ENCODE results near the gene KCNN1.
"Not testable (repeated sequence)": the region's sequence is repeated elsewhere in the genome, so short reads cannot be mapped to it uniquely, and the experiment has no call there.

KCNN1 gene

DNA sequence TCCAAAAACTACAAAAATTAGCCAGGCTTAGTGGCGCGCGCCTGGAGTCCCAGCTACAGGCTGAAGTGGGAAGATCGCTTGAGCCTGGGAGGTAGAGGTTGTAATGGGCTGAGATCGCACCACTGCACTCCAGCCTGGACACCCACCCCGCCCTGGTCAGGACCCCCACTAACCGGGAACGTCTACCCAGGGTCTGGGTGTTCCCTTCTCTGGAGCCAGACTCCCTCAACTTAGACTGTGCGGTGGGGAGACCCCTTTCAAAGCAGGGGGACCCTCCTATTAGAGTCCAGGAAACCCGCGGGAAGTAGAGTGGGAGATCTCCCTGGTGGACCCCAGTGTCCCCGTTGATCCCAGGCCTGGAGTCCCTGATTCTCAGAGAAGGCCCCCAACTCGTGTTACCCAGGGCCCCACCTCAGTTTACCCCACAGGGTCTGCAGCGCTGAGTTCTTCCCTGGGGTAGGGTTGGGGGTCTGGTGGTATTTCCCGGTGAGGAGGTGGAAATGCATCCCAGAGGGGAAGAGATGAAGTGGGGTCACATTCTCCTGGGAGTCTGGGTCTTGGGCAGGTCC is 35.0 kb downstream of the KCNN1 start:
- DNase-seq (ENCODE audit: low spot score), result no peak

DNA sequence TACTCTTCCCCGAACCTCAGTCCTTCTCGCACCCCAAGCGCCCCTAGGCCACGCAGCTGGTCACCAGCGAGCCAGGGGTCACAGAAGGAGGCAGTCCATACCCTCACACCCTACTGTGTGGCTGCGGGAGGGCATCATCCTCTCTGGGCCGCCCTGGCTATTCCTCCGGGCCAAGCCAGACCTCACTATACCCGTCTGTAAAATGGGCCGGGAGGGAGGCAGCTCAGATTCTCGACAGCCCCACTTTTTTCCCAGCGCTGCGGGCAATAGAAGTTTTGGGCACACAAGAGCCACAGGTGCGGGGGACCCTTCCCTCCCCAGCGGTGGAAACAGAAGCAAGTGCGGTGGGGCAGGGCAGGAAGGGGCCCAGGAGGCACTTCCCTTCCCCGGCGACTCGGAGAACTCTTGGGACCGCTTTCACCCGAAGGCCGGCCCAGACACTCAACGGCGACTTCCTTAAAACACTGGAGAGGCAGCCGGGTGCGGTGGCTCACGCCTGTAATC is 35.5 kb downstream of the KCNN1 start:
- no peak for DNase-seq (ENCODE audit: low spot score)

DNA sequence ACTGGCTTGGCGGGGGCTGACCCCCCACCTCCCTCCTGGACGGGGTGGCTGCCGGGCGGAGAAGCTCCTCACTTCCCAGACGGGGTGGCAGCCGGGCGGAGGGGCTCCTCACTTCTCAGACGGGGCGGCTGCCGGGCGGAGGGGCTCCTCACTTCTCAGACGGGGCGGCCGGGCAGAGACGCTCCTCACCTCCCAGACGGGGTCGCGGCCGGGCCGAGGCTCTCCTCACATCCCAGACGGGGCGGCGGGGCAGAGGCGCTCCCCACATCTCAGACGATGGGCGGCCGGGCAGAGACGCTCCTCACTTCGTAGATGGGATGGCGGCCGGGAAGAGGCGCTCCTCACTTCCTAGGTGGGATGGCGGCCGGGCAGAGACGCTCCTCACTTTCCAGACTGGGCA is 38.8 kb downstream of the KCNN1 start:
- not testable (repeated sequence) for DNase-seq (ENCODE audit: low spot score)

DNA sequence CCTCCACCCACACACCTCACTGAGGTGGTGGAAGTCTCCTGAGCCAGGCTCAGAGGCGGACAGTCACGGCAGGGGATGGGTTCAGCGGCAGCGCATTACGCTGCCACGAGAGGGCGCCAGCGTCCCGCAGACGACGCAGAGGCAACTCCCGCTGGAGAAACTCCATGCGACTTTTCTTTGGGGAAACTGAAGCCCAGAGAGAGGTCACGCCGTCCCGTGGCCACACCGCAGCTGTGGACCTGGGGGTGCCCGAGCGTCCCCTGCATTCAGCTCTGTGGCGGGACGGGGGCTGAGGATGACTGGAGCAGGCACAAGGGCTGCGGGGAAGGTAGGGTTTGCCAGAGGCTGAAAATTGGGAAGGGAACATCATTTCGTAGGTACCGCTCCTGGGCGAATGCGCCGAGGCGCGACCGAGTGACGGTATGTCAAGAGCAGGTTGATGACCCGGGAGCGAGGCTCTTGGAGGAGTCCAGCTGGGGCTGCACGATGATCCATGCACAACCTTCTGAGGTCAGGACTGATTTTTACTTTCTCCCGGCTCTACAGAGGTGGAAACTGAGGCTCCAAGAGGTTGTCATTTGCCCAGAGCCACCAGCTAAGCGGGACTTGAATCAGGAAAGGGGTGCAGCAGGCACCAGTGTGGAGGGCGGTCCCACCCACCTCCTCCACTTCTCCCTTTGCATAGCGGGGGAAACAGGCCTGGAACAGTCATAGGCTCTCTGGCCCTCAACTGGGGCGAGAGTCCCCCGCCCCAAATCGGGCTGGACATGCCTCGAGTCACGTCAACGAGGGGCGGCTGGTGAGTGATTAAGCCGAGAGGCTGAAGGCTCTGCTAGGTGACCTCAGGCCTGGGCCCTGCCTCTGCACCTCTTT is 40.4 kb downstream of the KCNN1 start:
- DNase-seq (ENCODE audit: low spot score), result peak; percentile 89

DNA sequence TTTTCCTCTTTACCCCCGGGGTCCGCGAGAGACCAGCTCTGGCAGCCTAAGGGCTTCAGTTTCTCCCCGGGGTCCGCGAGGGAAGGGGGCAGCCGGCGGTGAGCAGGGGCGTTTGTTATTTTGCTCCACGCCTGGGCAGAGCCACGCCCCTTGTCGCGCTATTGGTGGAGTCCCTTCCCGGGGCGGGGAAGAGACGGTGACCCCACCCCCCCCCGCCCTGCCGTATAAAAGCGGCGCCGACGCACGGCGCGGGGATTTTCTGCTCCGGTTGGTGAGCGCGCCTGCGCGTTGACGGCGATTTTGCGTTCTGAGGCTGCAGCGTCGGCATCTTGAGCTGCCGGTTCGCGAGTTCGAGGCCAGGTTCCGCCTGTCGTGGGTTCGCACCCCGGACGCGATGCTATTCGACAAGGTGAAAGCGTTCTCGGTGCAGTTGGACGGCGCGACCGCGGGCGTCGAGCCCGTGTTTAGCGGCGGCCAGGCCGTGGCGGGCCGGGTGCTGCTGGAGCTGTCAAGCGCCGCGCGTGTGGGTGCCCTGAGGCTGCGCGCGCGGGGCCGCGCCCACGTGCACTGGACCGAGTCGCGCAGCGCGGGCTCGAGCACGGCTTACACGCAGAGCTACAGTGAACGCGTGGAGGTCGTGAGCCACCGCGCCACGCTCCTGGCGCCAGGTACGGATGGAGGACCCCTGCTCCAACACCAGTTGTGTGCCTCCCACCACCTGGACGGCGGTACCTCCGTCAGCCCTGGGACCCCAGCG is 41.2 kb downstream of the KCNN1 start, which contains the start of gene ARRDC2:
Gene ARRDC2 (plus strand): TSS at position 254 of the 757 bp plus-strand sequence. CDS start 141 bp downstream, at position 395.
- peak; percentile 97 for DNase-seq (ENCODE audit: low spot score)

DNA sequence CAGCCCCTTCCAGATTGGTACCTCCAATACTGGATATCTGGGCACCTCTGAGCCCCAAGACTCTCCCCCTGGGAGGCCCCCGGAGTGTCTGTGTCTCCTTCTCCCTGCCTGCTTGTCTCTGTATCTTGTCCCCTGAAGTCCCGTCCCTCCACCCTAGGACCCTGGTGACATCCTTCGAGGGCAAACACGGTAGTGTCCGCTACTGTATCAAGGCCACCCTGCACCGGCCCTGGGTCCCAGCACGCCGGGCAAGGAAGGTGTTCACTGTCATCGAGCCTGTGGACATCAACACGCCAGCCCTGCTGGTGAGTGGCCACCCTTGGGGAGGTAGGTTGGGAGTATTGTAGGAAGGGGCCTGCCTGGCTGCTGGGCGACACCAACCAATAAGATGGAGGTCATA is 41.9 kb downstream of the KCNN1 start:
- DNase-seq (ENCODE audit: low spot score), result no peak

DNA sequence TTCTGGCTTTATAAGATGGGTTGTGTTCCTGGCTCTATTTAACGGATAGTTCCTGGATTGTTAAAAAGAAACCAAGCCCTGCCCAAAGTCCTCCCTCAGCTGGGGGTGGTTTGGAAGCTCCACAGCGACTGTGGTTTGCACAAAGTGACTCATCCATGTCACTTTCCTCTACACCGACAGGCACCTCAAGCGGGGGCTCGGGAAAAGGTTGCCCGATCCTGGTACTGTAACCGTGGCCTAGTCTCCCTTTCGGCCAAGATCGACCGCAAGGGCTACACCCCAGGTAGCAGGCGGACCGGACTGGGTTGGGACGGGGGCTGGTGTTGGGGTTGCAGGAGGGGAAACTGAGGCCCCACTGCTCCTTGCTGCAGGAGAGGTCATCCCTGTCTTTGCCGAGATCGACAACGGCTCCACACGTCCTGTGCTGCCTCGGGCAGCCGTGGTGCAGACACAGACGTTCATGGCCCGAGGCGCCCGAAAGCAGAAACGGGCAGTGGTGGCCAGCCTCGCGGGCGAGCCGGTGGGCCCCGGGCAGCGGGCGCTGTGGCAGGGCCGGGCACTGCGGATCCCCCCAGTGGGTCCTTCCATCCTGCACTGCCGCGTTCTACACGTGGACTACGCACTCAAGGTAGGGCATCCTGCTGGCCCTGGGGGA is 42.6 kb downstream of the KCNN1 start:
- no peak for DNase-seq (ENCODE audit: low spot score)

DNA sequence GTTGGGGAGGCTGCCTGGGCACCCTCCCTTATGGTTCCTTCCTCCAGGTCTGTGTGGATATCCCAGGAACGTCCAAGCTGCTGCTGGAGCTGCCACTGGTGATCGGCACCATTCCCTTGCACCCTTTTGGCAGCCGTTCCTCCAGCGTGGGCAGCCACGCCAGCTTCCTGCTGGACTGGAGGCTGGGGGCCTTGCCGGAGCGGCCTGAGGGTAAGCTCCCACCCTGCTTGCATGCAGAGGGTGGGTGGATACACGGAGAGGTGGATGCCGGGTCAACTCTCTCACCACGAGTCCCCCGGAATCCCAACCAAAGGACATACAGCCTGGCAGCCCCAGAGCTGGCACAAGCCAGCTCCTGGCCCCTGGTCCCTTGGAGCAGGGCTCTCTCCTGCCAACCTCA is 43.2 kb downstream of the KCNN1 start:
- no peak for DNase-seq (ENCODE audit: low spot score)

DNA sequence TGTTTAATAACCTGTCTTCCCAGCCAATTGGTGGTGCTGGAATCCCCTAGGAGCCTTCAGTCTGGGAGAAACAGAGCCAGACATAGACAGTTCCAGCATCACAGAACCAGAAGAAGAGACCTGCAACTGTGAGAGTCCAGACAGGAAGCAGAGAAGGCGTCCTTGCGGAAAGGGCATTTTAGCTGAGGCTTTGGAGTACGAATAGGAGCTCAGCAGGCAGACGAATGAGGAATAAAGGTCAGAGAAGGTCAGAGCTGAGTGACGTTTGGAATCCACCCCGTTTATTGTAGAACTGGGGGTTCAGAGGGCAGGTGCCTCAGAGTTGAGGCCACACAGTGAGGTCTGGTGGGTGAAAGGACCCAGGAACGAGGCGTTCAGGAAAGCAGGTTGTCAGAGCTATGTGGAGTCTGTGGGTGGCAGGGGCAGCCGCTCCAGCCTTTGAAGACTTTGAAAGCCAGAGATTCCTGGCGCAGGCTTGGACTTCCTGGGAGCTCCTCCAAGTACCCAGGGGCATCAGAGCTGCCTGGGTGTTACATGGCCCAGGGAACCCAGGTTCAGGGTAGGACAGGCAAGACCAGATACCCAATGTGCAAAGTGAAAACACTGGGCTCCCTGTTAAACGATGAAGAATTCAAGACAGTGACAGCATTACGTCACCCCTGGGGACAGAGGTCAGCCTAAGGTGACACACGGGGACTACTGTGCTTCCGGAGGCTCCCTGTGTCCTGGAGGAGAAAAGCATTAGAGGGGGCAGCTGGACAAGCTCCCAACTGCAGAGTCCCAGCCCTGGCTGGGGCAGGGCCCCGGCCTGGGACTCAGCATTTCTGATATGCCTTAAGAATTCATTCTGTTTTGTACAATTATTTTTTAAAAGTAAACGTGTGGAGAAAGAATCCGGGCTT is 46.6 kb downstream of the KCNN1 start:
- no peak for DNase-seq (ENCODE audit: low spot score)

DNA sequence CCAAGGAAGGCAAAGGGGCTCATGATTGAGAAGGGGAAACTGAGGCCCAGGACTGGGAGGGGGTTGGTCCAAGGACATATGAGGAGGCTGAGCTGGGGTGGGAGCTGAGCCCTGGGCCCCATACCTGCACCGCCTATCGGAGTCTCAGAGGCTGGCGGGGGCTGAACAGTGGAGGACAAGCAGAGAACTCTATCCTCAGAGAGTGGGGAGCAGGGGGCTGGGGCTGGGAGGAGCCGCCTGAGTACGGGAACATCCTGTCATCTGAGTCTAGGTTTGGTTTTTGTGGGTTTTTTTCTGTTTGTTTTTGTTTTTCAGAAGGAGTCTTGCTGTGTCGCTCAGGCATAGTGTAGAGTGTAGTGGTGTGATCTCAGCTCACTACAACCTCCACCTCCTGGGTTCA is 47.3 kb downstream of the KCNN1 start:
- DNase-seq (ENCODE audit: low spot score), result no peak

DNA sequence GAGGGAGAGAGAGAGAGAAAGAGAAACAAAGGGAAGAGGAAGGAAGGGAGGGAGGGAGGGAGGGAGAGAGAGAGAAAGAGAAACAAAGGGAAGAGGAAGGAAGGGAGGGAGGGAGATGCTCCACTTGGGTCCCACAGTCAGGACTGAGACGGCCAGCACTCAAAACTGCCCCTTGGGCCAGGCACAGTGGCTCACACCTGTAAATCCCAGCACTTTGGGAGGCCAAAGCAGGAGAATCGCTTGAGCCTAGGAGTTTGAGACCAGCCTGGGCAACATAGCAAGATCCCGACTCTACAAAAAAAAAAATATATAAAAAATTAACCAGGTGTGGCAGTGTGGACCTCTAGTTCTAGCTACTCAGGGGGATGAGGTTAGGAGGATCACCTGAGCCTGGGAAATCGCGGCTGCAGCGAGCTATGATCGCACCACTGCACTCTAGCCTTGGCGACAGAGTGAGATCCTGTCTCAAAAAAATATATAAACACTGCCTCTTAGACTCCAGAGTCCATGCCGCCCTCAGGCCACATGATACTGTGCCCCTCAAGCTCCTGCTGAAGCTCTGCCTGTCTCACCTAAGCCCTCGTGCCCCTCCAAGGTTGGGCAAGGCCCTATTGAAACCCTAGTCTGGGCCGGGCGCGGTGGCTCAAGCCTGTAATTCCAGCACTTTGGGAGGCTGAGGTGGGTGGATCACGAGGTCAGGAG is 49.5 kb downstream of the KCNN1 start:
- DNase-seq (ENCODE audit: low spot score), result no peak

DNA sequence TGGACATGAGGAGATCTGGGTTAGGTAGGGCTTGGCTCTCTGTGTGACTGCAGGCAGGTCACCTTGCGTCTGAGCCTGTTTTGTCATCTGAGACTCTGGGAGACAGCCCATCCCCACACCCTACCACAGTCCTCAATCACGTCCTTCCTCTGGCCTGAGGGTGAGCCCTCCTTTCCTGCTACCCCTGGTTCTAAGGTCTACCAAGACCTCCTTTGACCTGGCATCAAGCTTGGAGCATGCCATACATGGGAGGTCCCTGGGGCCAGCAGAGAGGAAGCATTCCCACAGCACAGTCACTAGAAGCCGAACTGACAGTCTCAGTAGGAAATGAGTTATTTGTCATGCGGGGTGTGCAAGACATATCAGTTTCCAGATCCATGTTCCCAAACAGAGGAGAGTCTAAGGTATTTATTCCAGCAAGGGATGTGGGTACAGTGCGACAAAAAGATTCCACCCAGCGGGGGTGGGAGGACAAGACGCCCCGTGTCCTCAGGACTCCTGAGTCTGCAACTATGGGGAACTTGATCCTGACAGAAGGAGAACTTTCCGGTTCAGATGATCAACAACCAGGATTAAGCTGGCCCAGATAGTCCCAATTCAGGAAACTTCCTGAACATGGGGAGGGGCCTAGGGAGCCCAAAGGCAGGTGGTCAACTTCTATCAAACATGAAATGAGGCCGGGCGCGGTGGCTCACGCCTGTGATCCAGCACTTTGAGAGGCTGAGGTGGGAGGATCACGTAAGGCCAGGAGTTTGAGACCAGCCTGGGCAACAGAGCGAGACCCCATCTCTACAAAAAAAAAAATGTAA is 50.6 kb downstream of the KCNN1 start:
- no peak for DNase-seq (ENCODE audit: low spot score)

DNA sequence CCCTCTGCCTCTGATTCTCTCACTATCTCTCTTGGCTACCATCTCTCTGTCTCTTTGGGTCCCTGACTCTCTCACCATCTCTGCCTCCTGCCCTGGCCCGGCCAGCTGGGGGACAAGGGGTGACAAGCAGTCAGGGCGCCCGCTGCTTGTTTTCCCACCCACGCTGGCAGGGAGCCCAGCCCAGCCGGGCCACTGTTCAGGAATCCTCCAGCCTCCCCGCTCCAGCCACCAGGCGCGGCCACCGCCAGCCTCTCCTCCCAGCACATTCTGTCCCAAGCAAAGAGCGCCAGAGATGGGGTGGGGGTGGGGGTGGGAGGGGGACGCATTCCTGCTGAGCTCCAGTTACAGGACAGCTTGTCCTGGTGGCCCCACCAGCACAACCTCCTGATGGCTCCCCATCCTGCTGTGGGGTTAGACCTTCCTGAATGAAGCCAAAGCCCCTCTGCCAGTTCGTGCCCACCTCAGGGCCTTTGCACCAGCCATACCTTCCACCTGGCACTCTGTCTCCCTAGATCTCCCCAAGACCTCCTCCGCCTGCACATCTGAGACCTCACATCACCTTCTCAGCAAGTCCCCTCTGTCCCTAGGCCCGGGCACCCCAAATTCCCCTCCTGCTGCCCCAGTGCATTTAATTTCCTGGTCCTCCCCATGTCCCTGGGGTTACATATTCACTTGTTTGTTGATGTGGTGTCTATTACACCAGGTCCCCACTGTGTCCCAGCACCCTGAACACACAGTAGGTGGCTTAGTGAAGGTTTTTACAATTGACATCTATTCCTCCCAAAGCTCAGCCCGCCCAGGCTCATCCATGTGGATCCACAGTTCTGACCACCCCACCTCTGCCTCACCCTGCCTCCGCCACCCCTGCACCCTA is 53.5 kb downstream of the KCNN1 start:
- DNase-seq (ENCODE audit: low spot score), result peak; percentile 93

DNA sequence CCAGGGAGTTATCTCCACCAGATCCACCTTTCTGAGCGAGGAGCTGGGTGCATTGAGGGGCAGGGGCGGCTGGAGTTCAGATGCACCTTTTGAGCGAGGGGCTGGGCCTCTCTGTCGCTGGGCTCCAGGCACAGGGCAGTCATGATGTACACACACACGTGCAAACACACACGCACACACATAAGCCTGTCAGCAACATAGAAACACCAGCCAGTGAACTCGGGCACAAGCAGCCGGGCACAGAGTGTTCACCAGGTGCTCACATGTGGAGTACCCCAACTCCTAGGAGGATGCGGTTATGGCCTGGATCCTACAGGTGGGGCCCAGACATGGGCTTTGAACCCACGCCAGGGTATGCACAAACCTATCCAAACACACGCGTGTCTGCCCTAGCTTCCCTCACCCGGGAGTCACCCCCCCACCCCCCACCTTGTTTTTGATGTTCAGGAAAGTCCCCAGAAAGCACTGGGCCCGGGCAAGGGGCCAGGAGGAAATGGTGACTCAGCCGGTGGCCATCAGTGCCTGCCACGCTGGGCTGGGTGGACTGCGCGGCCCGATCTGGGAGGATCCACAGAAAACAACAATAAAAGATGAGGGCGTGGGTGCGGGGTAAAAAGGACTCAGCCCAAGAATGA is 54.3 kb downstream of the KCNN1 start:
- DNase-seq (ENCODE audit: low spot score), result peak; percentile 80

DNA sequence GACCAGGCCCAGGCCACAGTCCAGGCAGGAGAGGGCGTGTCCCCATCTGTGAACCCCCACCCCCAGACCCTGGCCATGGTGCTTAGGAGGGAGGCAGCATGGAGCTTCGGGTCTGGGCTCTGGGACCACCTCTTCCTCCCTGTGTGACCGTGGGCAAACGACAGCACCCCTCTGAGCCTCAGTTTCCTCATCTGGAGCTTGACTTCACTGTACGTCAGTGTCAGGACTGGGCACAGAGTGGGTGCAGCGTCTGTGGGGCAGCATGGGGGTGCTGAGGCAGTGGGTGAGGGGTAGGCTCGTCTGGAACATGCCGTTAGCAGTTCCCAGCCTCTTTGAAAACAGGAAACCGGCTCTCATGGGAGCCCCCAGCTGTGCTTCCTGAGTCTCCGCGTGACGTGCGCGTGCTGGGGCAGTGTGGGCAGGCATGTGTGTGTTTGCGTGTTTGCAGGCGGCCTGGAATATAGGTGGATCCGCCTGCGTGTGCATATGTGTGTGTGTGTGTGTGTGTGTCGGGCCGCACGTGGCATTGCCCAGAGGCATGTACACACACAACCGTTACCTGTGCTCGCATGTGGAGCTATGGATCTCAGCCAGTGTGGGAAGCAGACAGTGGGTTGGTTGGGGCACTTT is 56.8 kb downstream of the KCNN1 start:
- DNase-seq (ENCODE audit: low spot score), result peak; percentile 79

DNA sequence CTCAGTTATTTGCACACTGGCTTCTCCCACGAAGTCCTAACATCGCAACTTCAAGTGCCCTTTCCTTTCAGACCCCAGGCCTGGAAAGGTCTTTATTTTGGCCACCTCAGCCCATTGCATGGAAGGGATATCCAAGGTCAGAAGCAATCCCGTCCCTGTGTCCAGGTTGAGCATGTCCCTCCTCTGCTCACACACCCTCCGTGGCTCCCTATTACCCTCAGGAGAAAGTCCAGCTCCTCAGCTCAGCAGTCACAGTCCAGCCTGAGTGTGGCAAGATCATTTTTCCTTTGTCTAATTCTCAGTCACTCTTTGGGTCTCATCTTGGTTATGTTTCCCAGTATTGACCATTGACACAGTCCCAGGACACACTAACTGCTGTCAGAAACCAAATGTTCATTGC is 60.2 kb downstream of the KCNN1 start:
- DNase-seq (ENCODE audit: low spot score), result no peak

DNA sequence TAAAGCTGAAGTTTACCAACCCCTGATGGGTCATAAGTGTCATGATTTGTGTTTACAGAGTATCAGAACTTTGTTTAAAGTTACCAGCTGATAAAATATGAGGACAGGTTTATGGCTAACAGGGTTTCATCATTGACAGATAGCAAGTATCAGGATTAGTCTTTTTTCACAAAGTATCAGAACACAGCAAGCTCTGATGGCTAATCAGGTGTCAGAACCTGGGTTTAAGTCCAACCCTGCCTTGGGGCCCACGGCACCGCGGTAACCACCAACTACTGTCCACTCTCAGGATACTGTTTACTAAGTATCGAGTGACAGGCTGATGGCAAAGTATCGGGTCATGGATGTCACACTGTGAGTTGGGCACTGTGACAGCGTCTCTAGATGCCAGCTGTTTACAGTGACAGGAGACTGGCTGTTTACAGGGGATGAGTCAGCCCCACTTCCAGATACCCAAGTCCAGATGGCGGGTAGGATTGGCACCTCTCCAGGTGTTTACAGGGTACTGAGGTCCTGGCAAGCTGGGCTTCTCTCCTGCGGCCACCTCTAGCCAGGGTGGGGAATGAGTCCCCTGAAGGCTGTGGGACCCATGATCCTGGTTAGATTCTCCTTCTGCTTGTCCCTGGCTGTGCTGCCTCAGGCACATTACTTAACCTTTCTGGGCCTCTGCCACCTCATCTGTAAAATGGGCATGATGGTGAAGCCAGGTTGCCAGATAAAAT is 62.9 kb downstream of the KCNN1 start:
- DNase-seq (ENCODE audit: low spot score), result peak; percentile 72

Measured in Ammon's horn (tissue), 1 donor.